ENCODE measurements around the gene EDN2.

The EDN2 gene

GRCh38 chr1:41484402-41485241 lies at the start of gene EDN2:
Gene EDN2 (minus strand): TSS chr1:41484683. CDS start chr1:41484601, 82 bp downstream.
- DNase-seq = no peak

DNA sequence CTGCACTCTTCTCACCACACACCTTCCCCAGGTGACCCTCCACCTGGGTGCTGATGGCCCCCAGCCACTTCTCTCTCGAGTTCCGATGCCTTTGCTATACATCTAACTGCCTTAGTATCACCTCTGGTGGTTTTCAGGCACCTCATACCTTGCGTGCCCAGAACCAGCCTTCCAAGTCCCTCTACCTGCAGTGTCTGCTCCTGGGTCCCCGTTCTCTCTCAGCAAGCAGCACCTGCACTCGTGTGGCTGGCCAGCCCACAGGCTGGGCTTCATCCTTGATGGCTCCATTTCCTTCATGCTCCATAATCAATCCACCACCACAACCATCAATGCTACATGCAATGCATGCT lies 49.2 kb upstream of the EDN2 start:
- DNase-seq = no peak

DNA sequence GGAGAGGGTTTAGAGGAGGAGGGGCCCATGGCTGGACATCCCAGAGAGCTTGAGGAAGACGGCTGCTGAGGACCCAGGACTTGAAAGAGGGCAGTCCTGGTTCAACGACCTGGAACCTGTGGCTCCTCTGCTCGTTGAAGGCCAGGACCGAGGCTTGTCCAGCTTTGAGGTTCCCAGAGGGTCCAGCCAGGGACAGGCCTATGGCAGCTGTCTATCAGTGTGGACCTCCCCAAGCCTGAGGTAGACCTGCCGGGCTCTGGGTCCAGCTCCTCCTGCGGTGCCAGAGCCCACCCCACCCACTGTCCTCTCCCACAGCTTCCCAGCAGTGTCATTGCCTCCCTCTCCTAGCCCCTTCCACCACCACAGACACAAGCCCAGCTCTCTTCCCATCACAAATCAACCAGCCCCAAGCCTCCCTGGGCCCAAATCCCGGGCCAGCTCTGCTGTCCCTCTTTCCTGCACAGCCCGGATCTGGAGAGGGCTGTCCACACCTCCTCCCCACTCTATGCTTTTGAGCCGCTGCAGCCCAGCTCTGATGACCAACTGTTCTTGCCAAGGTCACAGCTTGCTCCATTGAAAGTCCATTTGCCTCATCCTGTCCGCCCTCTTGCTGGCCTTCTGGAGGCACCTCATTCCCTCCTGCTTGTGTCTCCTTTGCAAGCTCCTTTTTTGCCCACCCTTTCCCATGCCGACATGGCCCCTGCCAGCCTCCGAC lies 48.7 kb upstream of the EDN2 start:
- no peak for DNase-seq

- DNase-seq = no peak
Observed at GRCh38 chr1:41532206-41532975, 47.9 kb upstream of the EDN2 start.

GRCh38 chr1:41530411-41530810 lies 45.9 kb upstream of the EDN2 start:
- DNase-seq = no peak

DNA sequence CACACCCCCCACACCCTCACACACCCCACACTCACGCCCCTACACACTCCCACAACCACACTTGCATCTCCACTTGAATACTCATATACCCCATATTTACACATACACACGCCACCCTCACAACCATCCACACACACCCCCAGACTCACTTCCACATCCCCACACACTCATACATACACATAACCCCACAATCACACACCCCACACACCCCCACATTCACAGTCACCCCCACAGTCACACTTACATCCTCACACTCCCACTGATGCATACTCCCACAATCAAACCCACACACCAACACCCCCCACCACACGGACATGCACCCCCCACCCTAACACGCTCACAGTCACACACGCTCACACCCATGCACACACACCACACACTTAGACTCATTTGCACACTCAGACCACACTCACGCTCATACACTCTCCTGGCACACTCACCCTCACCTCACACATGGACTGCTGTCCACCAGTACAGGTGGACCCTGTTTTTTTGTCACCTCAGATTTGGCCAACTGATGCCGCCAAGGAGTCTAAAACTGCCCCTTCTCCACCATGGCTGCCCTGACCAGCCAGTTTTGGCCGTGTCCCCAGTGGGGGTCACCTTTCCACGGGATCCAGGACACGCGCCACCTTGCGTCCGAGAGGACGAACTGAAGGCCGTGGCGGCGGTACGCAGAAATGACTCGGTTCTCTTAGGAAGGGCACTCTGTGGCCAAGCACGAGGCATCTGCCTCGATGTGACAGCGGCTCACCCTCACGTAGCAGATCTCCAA lies 45.3 kb upstream of the EDN2 start:
- no peak for DNase-seq

DNA sequence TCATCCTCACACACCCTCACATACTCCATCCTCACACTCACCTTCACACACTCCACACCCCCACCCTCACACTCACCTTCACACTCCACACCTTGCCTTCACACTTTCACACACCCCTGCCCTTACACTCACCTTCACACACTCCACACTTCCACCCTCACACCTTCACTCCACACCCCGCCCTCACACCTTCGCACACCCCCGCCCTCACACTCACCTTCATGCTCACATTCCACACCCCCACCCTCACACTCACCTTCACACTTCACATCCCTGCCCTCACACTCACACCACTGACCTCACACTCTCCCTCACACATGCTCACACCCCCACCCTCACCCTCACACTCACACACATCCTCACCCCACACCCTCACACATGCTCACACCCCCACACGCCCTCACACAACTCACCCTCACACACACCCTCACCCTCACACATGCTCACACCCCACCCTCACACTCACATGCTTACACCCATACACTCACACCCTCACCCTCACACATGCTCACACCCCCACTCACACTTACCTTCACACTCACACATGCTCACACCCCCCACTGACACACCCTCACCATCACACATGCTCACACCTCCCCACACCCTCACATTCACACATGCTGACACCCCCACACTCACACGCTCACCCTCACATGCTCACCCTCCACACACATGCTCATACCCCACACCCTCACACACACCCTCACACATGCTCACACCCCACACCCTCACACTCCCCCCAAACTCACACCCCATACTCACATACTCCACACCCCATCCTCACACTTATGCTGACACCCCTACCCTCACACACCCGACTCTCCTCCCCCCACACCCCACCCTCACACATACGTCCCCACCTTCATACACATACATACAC lies 44.5 kb upstream of the EDN2 start:
- no peak for DNase-seq

GRCh38 chr1:41528106-41528505 lies 43.6 kb upstream of the EDN2 start:
- no peak for DNase-seq

GRCh38 chr1:41526956-41527561 lies 42.6 kb upstream of the EDN2 start:
- no peak for DNase-seq

- DNase-seq = no peak
Observed at GRCh38 chr1:41525891-41526587, 41.6 kb upstream of the EDN2 start.

DNA sequence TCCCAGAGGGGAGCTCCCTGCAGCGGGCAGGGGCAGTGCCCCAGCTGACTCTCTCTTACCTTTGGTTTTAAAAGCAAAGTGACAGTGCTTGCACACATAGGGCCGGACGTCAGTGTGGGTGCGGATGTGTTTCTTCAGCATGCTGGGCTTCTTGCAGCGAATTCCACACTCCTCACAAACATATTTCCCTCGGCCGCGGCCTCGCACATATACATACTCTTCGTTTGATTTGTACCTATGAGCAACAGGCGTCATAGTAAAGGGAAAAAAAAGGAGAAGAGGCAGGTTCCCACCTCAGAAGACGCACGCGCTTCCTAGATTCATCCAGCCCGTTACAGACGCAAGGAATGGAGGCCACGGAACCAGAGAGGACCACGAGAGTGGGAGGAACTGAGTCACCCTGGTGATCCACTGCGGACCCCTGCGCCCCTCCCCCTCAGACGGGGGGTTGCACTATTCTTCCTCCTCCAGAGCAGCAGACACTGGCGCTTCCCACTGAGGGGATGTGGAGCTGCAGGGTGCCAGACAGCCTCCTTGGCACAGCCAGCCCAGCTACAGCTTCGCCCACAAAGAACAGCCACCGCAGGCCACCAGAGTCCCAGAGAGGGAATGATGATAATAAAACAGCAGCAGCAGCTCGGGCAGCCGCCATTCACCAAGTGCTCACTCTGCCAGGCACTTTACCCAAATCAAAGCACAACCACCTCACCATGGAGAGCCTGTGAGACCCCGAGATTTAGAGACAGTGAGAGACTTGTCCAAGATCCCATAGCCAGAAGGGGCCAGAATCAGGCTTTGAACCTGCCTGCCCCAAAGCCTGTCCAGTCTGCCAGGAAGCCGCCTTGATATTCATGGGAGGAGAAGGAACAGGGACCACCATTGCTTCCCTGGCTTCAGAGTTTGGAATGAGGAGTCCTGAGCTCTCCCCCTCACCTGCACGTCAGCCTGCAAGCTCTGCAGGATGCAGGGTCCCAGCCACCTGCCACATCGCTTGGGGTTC lies 40.5 kb upstream of the EDN2 start:
- no peak for DNase-seq

- no peak for DNase-seq
Observed at GRCh38 chr1:41523949-41524675, 39.6 kb upstream of the EDN2 start.

GRCh38 chr1:41523071-41523470 lies 38.6 kb upstream of the EDN2 start:
- no peak for DNase-seq

GRCh38 chr1:41521766-41522165 lies 37.3 kb upstream of the EDN2 start:
- no peak for DNase-seq

- DNase-seq = no peak
Observed at GRCh38 chr1:41520951-41521752, 36.7 kb upstream of the EDN2 start.

- DNase-seq = no peak
Observed at GRCh38 chr1:41519667-41520066, 35.2 kb upstream of the EDN2 start.

DNA sequence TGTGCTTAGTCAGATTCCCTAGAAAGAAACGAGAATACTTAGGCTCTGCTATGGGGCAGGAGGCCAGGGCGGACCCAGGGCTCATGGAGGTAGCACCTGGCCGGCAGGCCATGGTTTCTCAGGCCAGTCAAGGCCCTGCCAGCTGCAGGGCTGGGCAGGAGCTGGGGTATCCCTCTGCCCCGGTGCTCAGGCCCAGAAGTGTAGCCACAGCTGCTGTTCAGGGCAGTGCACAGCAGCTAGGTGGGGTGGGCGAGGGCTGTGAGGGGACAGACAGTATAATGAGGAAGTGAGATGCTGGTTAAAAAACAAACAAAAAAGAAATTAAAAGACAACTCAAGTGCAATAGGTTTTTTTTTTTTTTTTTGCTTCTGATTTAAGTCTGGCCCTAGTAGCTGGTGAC lies 34.0 kb upstream of the EDN2 start:
- DNase-seq = no peak

DNA sequence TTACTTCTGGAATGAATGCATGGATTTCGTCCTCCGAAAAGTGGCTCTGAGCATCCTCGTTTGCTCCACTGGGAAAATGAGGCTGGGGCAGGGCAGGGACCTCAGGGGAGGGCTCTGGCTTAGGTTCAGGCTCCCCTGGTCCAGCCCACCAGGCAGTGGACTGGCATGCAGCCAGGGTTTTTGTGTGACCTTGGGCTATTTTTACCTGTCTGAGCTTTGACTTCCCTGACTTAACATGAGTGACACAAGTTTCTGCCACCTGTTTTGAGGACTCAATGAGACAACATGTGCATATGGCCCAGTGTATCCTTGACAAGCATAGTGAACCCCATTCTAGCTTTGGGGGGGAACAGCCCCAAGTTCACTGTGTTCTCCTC lies 32.6 kb upstream of the EDN2 start:
- DNase-seq = no peak
